HG02571 (cell line): ENCODE measurements around the gene DPH6.

Source experiments
- ATAC-seq: cut with Tn5 transposase; IDR thresholded peaks from one replicate; pipeline ENCODE4 v1.9.1; 2021; ENCODE audit warnings: mild to moderate bottlenecking, moderate library complexity; ENCODE audit not compliant: unreplicated experiment

Gene DPH6

GRCh38 chr15:35545316-35545823 lies 595 bp downstream of the DPH6 start:
- no peak for ATAC-seq

- ATAC-seq: no peak
These were observed 5.1 kb downstream of the DPH6 start for GRCh38 chr15:35540885-35541284.

GRCh38 chr15:35540021-35540420 lies 5.9 kb downstream of the DPH6 start:
- ATAC-seq: no peak

- ATAC-seq: no peak
These were observed 10.5 kb downstream of the DPH6 start for GRCh38 chr15:35535365-35535916.

GRCh38 chr15:35533130-35534110 lies 12.5 kb downstream of the DPH6 start:
- ATAC-seq: no peak

DNA sequence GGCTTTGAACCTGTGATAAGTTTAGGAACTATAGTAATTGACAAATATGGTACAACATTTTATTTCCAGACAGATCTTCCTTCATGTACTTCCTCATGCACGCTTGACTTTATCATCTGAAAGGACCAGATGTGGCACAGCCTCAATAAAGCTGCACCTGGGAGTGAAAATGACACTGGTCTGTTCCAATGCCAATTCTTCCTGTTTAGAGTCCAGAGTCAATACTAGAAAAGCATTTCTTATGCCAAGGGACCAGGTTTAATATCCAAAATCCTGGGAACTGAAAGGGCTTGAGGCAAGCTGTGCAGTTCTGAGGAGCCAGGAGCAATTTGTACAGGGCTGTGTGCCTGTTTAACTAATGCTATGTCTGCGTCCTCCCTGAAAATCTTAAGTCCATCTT lies 15.3 kb downstream of the DPH6 start:
- no peak for ATAC-seq

DNA sequence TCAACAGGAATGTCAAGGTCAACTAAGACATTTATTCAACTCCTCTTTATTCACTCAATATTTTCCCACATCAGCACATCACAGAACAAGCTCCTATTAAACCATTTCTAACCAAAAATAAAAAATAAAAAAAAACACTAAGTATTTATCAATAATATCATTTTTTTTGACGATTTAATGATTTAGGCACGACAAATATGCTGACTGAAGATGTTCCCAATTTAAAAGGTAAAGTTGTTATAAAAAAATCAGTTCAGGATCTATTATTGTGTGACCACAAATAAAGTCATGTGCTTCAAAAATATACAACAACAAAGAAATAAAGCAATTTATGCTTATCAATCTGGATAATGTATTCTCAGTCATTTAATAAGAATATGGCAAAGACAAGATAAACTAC lies 16.2 kb downstream of the DPH6 start:
- ATAC-seq: no peak

GRCh38 chr15:35522061-35522460 lies 23.9 kb downstream of the DPH6 start:
- no peak for ATAC-seq

- ATAC-seq: peak; percentile 53
These were observed 26.3 kb downstream of the DPH6 start for GRCh38 chr15:35519541-35520149.

GRCh38 chr15:35519052-35519451 lies 26.9 kb downstream of the DPH6 start:
- no peak for ATAC-seq

DNA sequence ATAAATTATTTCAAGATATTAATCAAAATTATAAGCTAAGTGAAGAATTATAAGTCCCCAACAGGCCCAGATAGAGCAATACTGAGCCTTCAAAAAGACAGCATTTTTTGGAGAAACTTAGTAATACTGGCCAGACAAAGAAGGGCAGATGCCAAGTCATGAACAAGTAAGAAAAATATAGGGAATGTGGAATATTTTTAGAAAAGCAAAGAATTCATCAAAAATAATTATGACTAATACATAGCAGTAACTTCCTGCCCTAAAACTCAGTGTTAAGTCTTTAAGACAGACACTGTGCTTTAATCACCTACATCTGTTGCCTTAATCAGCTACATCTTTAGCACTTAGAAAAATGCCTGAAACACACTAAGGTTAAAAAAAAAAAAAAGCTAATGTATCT lies 31.2 kb downstream of the DPH6 start:
- no peak for ATAC-seq

DNA sequence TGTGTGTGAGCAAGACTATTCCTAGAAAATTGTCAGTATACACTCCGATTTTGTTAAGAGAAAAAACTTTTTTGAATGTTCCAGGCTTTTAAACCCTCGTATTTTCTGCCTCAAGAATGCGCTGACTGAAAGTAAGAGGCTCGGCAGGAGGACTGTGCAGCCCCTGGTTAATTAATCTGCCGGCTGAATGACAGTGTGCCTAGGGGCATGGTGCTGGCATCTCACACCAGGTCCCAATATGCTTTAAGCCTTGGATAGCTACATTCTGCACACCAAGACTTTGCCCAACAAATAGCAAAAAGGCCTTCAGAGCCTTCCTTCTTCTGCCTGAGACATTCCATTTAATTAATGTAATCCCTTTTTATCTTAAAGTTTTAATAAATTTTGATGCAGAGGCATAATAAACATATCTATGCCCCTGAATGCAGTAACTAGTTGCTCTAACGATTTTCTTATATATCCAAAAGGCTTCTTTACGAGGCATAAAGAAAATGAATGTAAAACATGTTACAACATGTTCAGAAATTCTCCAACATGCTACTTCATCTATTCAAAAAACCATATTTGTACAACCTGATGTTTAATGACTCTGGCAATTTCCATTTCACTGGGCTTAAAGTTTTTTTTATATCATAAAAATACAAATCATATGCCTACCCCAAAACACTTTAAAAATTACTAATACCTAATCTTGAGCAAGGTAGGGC lies 37.9 kb downstream of the DPH6 start:
- ATAC-seq: no peak

- ATAC-seq: no peak
These were observed 39.6 kb downstream of the DPH6 start for GRCh38 chr15:35506272-35506870.

GRCh38 chr15:35505809-35506208 lies 40.2 kb downstream of the DPH6 start:
- no peak for ATAC-seq

DNA sequence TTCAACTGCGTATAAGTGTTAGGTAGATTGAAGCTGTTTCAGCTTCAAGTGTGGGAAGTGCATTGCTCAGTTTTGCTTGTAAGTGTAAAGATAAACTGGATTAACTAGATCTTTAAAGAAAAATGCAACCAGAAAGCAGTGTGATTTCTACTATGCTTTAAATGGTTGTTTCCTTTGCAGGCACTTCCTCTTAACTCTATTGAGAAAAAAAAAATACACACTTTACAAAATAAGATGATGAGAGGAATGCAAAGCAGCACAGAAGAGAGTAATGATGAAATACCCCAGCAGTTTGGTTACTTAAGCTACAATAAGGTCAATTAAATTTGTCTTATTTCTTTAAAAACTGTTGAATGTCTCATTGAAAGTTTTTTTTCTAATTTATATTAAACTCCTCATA lies 40.8 kb downstream of the DPH6 start:
- no peak for ATAC-seq

DNA sequence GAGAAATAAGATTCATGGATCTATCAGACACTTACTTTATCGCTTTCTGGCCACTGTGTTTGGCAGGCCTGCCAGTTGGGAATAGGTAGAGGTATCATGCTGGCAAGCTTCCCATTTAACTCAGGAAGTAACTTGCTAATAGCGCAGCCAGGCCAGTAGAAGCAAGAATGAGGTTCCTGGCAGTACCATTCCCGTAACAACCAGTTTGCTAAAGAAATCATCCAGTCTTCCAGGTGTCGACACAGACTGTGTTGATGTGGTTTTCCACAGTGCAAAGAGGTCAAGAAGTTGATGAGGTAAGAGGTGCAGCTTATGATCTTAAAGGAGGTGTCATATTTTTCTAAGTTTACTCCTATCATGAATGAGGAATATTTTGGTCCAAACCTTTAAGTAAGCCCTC lies 46.2 kb downstream of the DPH6 start:
- no peak for ATAC-seq

DNA sequence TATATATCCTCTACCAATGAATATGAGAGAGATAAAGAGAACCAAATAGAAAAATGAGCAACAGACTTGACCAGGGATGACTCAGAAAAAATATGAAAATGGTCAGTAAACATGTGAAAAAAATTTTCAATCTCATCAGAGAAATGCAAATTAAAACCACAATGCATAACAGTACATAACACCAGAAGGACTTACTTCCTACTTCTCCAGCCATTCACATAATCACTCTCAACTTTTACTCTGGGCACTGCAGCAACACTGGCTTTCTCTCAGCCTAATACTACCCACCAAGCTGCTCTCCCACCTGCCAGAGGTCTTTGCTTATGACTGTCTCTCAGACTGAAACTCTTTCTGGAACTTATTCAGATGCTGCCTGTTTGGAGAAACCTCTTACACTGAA lies 49.4 kb downstream of the DPH6 start:
- ATAC-seq: peak; percentile 96

DNA sequence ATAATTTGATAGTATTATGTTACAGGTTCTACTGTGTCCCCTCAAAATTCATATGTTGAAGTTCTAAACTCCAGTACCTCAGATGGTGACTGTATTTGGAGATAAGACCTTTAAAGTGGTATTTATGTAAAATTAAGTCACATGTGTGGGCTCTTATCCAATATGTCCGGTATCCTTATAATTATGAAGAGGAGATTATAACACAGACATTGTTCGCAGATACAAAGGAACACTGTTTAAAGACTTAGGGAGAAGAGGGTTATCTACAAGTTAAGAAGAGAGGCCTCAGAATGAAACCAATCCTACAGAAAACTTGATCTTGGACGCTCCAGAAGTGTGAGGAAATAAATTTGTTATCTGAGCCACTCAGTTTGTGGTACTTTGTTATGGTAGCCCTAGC lies 50.9 kb downstream of the DPH6 start:
- ATAC-seq: no peak

- ATAC-seq: no peak
These were observed 54.0 kb downstream of the DPH6 start for GRCh38 chr15:35491999-35492398.

DNA sequence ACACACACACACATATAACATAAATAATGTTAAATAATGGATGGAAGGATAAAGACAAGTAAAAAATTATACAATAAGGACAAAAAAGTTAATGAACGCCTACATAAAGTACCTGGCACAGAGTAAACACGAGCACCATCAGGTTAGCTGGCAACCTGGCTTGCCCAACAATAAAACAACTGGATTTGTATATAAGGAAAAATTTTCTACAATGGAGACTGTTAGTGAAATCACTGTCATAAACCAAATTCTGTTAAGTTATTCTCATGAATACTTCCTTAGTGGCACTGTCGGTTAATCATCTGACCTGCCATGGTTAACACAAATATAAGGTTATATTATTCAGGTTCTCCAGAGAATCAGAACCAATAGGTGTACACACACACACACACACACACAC lies 54.8 kb downstream of the DPH6 start:
- no peak for ATAC-seq

- no peak for ATAC-seq
These were observed 55.5 kb downstream of the DPH6 start for GRCh38 chr15:35490511-35490910.
